ENCODE data around the gene FBXL7. TPM values are rescaled to one million over a fixed set of nuclear protein-coding genes. Genes with fewer than 3 reads are reported as not detected.

Gene FBXL7
- total RNA-seq, 2 experiments from 2014 or later: not detected

DNA sequence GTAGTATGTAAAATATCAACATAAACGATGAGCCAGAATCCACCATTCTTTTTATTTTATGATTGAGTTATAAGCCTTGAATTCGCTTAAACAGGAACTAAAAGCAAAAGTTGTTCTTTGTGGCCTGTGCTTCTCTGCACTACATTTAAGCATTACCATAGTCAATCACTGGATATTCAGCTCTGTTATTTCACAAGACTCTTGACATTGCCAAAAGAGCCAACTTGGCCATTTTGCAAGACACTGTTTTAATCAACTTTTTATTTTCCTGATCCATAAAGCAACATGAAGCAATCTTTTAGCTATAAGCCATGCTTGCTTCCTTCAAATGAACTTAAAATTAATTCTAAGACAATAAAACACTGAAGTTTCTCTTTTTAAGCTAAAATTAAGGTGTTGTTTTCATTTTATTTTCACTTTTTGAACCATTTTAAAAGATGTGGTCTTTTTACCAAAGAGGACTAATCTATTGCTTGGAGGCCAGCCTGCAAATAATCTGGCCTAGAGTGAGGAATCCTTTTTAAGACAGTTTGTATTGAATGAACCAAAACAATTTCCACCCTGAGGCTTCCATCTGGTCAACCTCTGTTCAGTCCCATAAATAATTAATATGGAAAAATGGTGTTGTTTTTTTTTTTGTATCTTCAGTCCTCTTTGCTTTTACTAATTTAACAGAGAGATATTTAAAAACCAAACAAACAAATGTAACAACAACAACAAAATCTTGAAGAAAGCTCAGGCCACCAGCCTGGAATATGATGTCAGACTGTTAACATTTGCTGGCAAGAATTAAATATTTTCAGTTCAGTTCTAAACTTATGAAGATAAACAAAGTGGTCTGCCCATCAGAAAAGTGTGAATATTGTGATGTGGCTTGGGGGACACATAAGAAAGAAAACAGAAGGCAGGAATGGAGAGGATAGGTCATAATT, 405.2 kb downstream of the FBXL7 start:
- no peak overlapping the region for H3K4me3 Mint-ChIP-seq
- H3K4me1 Mint-ChIP-seq: no peaks in the 10 kb centered on the region
- H3K36me3 Mint-ChIP-seq: no peaks in the 10 kb centered on the region
- ATAC-seq (ENCODE audit: low read depth) (no peak), DNase-seq (no peak)
- POLR2A ChIA-PET: no interaction called here
- no peak overlapping the region for H3K27ac Mint-ChIP-seq
- H3K27me3 Mint-ChIP-seq: no peaks in the 10 kb centered on the region
- no peaks in the 10 kb centered on the region for H3K9me3 Mint-ChIP-seq

DNA sequence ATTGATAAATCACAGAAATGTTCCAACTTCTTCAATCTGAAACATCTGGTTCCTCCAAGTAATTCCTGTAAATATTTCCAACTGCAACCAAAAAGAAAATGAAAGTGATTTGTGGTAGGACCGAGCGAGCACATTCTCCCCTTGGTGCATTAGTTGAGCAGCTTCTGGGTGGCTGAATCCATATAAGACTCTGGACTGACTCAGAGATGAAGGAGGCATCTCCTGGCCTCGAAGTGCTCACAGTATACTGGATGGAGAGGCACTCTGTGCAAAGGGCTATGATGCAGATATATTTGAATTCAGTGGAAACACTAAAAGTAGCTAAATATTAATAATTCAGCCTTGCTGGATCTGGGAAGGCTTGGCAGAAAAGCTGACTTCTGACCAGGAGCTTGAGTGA, 414.7 kb downstream of the FBXL7 start:
- POLR2A ChIA-PET: no interaction called here
- peaks cover 6% of the 10 kb centered on the region for H3K9me3 Mint-ChIP-seq
- no peak overlapping the region for H3K4me3 Mint-ChIP-seq
- no peaks in the 10 kb centered on the region for H3K4me1 Mint-ChIP-seq
- no peaks in the 10 kb centered on the region for H3K27me3 Mint-ChIP-seq
- H3K36me3 Mint-ChIP-seq: no peaks in the 10 kb centered on the region
- ATAC-seq (ENCODE audit: low read depth): no peak
- H3K27ac Mint-ChIP-seq: no peak overlapping the region
- no peak for DNase-seq

DNA sequence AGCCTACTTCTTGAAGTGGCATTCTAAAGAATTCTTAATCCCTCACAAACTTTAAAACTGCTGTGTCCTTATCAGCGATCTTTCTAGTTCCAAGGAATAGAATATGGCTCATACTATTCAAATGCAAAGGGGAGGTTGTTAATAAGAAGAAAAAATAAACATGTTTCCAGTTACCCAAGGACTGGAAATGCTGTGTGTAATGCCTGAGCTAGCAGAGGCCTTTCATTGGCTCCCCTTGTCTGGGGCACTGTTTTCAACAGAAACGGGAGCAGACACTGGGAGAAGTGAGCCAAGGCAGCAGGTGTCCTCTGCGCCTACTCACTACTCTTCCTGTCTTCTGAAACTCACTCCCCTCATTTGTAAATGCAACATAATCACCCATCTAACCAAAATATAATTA, 426.6 kb downstream of the FBXL7 start:
- Mint-ChIP-seq H3K27me3 (no peaks in the 10 kb centered on the region), H3K4me3 (no peak overlapping the region), H3K27ac (no peak overlapping the region), H3K4me1 (no peaks in the 10 kb centered on the region), H3K9me3 (no peaks in the 10 kb centered on the region), H3K36me3 (no peaks in the 10 kb centered on the region)
- DNase-seq (no peak), ATAC-seq (ENCODE audit: low read depth) (no peak)
- POLR2A ChIA-PET: no interaction called here

DNA sequence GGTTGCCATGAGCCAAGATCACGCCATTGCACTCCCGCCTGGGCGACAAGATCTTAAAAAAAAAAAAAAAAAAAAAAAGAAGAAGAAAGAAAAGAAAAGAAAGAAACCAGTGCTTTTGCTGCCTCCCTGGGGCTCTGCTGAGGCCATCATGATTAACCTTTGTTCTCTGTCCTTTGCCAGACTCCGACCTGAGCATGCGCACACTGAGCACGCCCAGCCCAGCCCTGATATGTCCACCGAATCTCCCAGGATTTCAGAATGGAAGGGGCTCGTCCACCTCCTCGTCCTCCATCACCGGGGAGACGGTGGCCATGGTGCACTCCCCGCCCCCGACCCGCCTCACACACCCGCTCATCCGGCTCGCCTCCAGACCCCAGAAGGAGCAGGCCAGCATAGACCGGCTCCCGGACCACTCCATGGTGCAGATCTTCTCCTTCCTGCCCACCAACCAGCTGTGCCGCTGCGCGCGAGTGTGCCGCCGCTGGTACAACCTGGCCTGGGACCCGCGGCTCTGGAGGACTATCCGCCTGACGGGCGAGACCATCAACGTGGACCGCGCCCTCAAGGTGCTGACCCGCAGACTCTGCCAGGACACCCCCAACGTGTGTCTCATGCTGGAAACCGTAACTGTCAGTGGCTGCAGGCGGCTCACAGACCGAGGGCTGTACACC, 427.9 kb downstream of the FBXL7 start:
- no peak for ATAC-seq (ENCODE audit: low read depth)
- no peak for DNase-seq
- Mint-ChIP-seq H3K27ac (no peak overlapping the region), H3K9me3 (no peaks in the 10 kb centered on the region), H3K4me1 (no peaks in the 10 kb centered on the region), H3K4me3 (no peak overlapping the region), H3K27me3 (no peaks in the 10 kb centered on the region), H3K36me3 (no peaks in the 10 kb centered on the region)
- POLR2A ChIA-PET: no interaction called here

DNA sequence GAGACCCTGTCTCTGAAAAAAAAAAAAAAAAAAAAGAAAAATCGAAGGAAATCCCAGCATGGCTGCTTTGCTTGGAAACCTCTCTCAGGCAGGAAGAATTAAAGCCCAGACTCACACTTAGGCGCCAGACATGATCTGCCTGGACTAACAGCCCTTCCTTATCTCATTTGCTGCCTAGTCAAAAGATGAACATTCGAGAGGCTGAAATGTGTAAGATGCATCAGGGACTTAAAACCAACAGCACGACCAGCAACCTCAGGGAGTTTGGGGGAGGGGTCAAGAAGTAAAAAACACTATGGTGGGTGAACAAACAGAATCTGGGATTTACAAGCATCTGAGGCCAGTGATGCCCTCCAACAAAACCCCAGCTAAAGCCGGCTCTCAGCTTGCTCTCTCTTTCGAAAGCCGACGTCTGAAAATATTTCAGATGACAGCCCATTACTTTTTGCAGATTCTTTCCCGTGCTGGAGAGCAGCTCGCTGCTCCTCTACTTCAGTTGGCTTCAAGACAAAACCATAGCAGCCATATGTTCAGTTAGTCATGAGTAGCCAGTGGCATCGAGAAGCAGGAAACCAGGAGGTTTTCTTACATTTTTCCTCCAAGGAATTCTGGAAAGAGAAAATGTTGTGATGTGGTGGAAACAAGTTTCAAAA, 429.8 kb downstream of the FBXL7 start:
- no peak overlapping the region for H3K27ac Mint-ChIP-seq
- POLR2A ChIA-PET: no interaction called here

DNA sequence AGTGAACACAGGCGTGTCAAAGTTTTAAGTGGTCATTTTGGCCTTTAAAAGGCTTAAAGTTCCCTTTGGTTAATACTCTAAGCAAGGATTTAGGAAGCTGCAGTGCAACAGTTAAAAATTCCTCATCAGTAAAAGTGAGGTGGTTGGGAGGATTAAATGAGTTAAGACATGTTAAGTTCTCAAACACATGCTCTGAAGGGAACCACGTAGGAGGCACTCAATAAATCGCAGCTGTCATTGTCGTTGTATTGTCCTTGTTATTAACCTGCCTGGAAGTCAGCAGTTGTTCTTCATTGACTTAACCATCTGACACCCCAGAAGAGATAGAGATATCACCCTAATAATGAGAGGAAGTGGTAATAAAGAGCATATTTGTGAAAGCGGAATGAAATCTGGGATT, 432.1 kb downstream of the FBXL7 start:
- POLR2A ChIA-PET: no interaction called here

More for the DNA sequence above, 429.8 kb downstream of the FBXL7 start:
- Mint-ChIP-seq H3K27me3 (no peaks in the 10 kb centered on the region), H3K4me1 (no peaks in the 10 kb centered on the region), H3K9me3 (peaks cover 2% of the 10 kb centered on the region), H3K36me3 (no peaks in the 10 kb centered on the region), H3K4me3 (no peak overlapping the region)
- DNase-seq: no peak
- no peak for ATAC-seq (ENCODE audit: low read depth)

DNA sequence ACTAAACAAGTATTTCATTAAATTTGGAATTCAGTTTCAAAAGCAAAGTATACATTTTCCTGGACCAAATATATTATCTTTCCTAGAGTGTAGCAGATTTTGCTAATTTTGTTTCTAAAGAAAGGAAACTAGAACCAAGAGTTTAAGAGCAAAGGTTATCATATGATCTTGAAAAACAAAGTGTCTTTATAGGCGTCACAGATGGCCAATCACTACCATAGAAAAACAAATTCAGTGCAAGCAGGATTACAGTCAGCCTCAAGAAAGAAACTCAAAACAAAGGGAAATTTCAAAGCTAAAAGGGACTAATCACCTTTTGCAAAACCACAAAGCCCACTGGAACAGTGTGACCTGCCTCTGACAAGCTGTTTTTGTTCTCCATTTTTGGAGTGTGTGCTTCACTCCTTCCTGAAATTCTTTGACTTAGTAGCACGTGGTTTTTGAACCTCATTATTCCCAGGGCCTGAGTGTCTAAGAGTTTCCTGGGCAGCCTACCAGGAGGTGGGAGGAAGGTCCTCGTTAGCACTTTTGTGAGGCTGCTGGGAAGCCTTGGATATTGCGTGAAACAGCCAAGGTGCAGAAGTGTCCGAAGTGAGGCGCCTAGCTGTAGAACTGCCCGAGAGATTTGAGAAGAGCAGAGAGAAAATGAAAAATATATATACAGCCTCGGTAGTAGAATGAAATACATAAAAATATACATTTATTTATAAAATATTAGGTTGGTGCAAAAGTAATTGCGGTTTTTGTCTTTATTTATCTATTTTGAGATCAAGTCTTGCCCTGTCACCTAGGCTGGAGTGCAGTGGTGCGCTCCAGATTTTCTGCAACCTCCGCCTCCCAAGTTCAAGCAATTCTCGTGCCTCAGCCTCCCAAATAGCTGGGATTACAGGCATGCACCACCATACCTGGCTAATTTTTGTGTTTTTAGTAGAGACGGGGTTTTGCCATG, 433.6 kb downstream of the FBXL7 start:
- no peaks in the 10 kb centered on the region for H3K36me3 Mint-ChIP-seq
- H3K4me1 Mint-ChIP-seq: no peaks in the 10 kb centered on the region
- H3K27me3 Mint-ChIP-seq: no peaks in the 10 kb centered on the region
- POLR2A ChIA-PET: no interaction called here
- ATAC-seq (ENCODE audit: low read depth) (no peak), DNase-seq (no peak)
- H3K4me3 Mint-ChIP-seq: no peak overlapping the region
- peaks cover 2% of the 10 kb centered on the region for H3K9me3 Mint-ChIP-seq
- H3K27ac Mint-ChIP-seq: no peak overlapping the region

More for the DNA sequence above, 432.1 kb downstream of the FBXL7 start:
- no peak overlapping the region for H3K27ac Mint-ChIP-seq
- H3K36me3 Mint-ChIP-seq: no peaks in the 10 kb centered on the region
- no peaks in the 10 kb centered on the region for H3K4me1 Mint-ChIP-seq
- H3K27me3 Mint-ChIP-seq: no peaks in the 10 kb centered on the region
- peaks cover 2% of the 10 kb centered on the region for H3K9me3 Mint-ChIP-seq
- ATAC-seq (ENCODE audit: low read depth) (no peak), DNase-seq (no peak)
- H3K4me3 Mint-ChIP-seq: no peak overlapping the region

DNA sequence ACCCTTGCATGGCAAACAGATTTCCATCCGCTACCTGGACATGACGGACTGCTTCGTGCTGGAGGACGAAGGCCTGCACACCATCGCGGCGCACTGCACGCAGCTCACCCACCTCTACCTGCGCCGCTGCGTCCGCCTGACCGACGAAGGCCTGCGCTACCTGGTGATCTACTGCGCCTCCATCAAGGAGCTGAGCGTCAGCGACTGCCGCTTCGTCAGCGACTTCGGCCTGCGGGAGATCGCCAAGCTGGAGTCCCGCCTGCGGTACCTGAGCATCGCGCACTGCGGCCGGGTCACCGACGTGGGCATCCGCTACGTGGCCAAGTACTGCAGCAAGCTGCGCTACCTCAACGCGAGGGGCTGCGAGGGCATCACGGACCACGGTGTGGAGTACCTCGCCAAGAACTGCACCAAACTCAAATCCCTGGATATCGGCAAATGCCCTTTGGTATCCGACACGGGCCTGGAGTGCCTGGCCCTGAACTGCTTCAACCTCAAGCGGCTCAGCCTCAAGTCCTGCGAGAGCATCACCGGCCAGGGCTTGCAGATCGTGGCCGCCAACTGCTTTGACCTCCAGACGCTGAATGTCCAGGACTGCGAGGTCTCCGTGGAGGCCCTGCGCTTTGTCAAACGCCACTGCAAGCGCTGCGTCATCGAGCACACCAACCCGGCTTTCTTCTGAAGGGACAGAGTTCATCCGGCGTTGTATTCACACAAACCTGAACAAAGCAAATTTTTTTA, 436.7 kb downstream of the FBXL7 start:
- no peak overlapping the region for H3K27ac Mint-ChIP-seq
- no peak for DNase-seq
- H3K4me3 Mint-ChIP-seq: no peak overlapping the region
- peaks cover 2% of the 10 kb centered on the region for H3K9me3 Mint-ChIP-seq
- no peaks in the 10 kb centered on the region for H3K27me3 Mint-ChIP-seq
- ATAC-seq (ENCODE audit: low read depth): no peak
- POLR2A ChIA-PET: no interaction called here
- no peaks in the 10 kb centered on the region for H3K36me3 Mint-ChIP-seq
- H3K4me1 Mint-ChIP-seq: no peaks in the 10 kb centered on the region

DNA sequence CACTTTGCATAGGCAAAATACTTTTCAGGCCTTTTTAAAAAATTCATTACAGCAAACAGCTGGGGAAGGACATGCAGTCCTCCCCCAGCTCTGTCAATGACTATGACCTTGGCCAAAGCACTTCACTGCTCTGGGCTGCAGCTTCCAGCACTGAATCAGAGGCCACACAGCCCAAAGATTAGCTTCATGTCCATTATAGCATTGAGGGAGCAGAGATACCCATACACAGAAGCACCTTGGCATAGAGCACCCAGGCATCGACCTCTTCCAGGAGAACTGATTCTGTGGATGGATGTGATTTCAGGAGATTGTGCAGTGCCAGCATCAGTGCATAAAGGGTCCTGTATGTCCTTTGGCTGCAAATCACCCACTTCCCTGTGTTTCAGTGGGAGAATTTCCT, 437.7 kb downstream of the FBXL7 start:
- no peak overlapping the region for H3K4me3 Mint-ChIP-seq
- H3K27ac Mint-ChIP-seq: no peak overlapping the region
- peaks cover 2% of the 10 kb centered on the region for H3K9me3 Mint-ChIP-seq
- ATAC-seq (ENCODE audit: low read depth): no peak
- DNase-seq: no peak
- no peaks in the 10 kb centered on the region for H3K36me3 Mint-ChIP-seq
- POLR2A ChIA-PET: no interaction called here
- H3K27me3 Mint-ChIP-seq: no peaks in the 10 kb centered on the region
- H3K4me1 Mint-ChIP-seq: no peaks in the 10 kb centered on the region

DNA sequence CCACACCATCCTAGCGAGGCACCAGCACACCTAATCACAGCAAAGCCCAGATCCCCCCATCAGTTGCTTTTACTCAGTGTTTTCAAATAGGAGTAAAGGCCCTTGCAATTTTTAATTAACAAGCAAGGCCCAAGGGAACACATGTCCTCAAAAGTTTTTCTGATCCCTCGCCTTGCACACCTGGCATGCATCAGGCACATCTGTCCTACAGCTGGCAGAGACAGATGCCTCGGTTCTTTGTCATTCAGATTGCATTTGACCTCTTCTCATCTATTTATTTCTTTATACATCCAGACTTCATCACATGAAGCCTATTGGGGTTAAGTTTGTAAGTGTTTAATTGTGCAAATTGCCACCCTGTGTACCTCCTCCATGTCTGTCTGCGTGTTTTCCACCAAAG, 438.2 kb downstream of the FBXL7 start:
- no peaks in the 10 kb centered on the region for H3K4me1 Mint-ChIP-seq

DNA sequence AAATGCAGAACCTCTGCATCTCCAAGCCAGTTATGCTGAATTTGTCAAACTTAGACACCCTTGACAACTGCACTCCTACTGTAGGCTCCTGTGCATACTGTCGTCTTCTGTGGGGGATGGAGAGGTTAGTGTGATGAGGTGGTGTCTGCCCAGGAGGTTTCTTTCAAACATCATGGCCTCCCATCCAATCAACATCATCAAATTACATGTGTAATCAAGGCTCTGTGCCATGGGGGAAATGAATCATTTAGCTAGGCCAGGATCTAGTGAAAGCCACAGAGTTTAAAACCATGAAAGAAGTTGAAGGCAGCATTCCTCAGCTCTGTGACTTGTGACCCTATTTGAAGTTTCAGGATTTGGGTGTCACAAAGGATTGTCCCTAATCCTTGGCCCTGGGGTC, 439.0 kb downstream of the FBXL7 start:
- Mint-ChIP-seq H3K9me3 (peaks cover 2% of the 10 kb centered on the region), H3K27me3 (no peaks in the 10 kb centered on the region), H3K36me3 (no peaks in the 10 kb centered on the region), H3K27ac (no peak overlapping the region), H3K4me1 (no peaks in the 10 kb centered on the region), H3K4me3 (no peak overlapping the region)
- POLR2A ChIA-PET: no interaction called here
- DNase-seq: no peak
- ATAC-seq (ENCODE audit: low read depth): no peak

More for the DNA sequence above, 438.2 kb downstream of the FBXL7 start:
- ATAC-seq (ENCODE audit: low read depth) (no peak), DNase-seq (no peak)
- Mint-ChIP-seq H3K27ac (no peak overlapping the region), H3K4me3 (no peak overlapping the region), H3K36me3 (no peaks in the 10 kb centered on the region), H3K27me3 (no peaks in the 10 kb centered on the region), H3K9me3 (peaks cover 2% of the 10 kb centered on the region)
- POLR2A ChIA-PET: no interaction called here

DNA sequence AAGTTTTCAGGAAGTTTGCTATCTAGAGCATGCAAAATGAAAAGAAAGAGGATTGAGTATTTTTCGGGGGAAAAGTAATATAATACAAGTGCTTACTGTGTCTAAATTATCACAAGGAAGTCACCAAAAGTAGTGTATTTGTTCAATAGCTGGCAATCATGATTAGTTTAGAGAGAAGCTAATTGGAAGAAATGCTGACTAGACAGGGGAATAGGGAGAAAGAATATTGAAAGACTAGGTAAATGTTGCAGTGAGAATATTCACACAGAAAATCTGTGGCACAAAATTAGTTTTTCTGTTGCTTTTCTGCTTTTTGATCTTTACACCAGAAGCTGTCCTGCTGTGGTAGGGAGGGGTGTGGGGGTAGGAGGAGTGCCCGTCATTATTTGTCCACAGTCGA, 440.9 kb downstream of the FBXL7 start:
- POLR2A ChIA-PET: no interaction called here
- no peak for DNase-seq
- Mint-ChIP-seq H3K4me3 (no peak overlapping the region), H3K9me3 (no peaks in the 10 kb centered on the region), H3K27ac (no peak overlapping the region), H3K27me3 (no peaks in the 10 kb centered on the region), H3K36me3 (no peaks in the 10 kb centered on the region), H3K4me1 (no peaks in the 10 kb centered on the region)
- ATAC-seq (ENCODE audit: low read depth): no peak
